ENCODE measurements around the gene BPIFA3. TPM values are rescaled to one million over a fixed set of nuclear protein-coding genes. Genes with fewer than 3 reads are reported as not detected.

Gene BPIFA3
- total RNA-seq, 2 donors from 2014 or later = 7.7 TPM; not detected in 1

DNA sequence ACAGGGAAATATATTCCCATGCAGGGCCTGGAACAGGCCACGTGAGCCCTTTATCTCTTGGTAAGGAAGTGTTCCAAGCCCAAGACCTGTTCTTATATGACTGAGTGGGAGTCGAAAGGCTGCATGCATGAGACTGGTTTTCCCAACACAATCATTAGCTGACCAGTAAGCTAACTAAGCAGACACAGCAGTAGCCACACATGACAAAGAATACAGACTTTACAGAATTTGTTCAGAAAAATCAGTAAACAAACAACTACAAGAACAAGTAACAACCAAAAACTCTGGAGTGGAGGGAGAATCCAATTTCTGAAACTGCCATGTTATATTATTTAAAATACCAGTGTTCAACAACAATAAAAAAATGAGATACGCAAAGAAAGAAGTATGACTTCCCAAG lies 35.3 kb downstream of the BPIFA3 start:
- TF ChIP-seq POLR2AphosphoS5 (IDR thresholded peaks at IDR 0.05) (no peak), POLR2A (IDR thresholded peaks at IDR 0.05) (no peak)
- TF ChIP-seq, protein P1, sequence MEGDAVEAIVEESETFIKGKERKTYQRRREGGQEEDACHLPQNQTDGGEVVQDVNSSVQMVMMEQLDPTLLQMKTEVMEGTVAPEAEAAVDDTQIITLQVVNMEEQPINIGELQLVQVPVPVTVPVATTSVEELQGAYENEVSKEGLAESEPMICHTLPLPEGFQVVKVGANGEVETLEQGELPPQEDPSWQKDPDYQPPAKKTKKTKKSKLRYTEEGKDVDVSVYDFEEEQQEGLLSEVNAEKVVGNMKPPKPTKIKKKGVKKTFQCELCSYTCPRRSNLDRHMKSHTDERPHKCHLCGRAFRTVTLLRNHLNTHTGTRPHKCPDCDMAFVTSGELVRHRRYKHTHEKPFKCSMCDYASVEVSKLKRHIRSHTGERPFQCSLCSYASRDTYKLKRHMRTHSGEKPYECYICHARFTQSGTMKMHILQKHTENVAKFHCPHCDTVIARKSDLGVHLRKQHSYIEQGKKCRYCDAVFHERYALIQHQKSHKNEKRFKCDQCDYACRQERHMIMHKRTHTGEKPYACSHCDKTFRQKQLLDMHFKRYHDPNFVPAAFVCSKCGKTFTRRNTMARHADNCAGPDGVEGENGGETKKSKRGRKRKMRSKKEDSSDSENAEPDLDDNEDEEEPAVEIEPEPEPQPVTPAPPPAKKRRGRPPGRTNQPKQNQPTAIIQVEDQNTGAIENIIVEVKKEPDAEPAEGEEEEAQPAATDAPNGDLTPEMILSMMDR (IDR thresholded peaks at IDR 0.05) = no peak
- 81% methylated on average over 3 of the region's 3 CpGs for WGBS
- H3K4me3 ChIP-seq = no peak overlapping the region
- intact Hi-C loops (cut with DNase I) = no loop called here
- H3K36me3 ChIP-seq = no peaks in the 10 kb centered on the region
- H3K27ac ChIP-seq = no peak overlapping the region
- H3K9me3 ChIP-seq = no peaks in the 10 kb centered on the region
- H3K27me3 ChIP-seq (replicated peaks; ENCODE audit: insufficient read depth) = peaks cover 2% of the 10 kb centered on the region
- no peaks in the 10 kb centered on the region for H3K4me1 ChIP-seq (replicated peaks)
- DNase-seq (ENCODE audit: low spot score) = no peak

DNA sequence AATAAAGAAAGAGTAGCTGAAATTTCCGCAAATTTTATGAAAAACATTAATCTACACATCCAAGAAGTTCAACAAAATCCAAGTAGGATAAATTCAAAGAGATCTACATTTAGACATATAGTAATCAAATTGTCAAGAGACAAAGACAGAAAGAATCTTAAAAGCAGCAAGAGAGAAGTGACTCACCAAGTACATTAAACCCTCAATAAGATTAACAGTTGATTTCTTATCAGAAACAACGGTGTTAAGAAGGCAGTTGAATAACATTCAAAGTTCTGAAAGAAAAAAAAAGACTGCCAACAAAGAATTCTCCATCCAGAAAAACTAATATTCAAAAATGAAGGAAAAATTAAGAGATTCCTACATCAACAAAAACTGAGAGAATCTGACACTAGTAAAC lies 37.9 kb downstream of the BPIFA3 start:
- intact Hi-C loops (cut with DNase I) = no loop called here
- no peaks in the 10 kb centered on the region for H3K27me3 ChIP-seq (replicated peaks; ENCODE audit: insufficient read depth)

DNA sequence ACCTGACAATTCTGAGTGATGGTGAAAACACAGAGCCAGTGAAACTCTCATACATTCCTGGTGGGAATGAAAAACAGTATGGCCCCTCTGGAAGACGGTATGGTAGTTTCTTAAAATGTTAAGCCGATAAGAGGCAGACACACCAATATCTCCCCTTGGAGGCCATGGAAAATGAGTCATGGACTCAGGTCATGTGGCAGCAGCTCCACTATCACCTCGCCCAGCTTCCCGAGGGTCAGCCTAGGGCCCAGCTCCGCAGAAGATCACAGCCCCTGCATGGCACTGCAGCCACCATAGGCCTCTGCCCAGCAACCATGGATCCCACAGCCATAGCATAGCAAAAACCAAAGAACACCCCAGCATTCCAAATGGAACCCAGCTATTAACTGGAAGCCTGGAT lies 40.1 kb downstream of the BPIFA3 start:
- Histone ChIP-seq H3K36me3 (no peaks in the 10 kb centered on the region), H3K27me3 (replicated peaks; ENCODE audit: insufficient read depth) (no peaks in the 10 kb centered on the region), H3K27ac (no peak overlapping the region), H3K4me1 (replicated peaks) (no peaks in the 10 kb centered on the region), H3K4me3 (no peak overlapping the region), H3K9me3 (no peaks in the 10 kb centered on the region)
- no peak for TF ChIP-seq POLR2AphosphoS5 (IDR thresholded peaks at IDR 0.05)
- DNase-seq (ENCODE audit: low spot score) = no peak
- WGBS = 83% methylated on average over 5 of the region's 5 CpGs
- intact Hi-C loops (cut with DNase I) = no loop called here

More for the DNA sequence above, 37.9 kb downstream of the BPIFA3 start:
- no peaks in the 10 kb centered on the region for H3K9me3 ChIP-seq
- H3K4me1 ChIP-seq (replicated peaks) = no peaks in the 10 kb centered on the region
- no peaks in the 10 kb centered on the region for H3K36me3 ChIP-seq
- no peak overlapping the region for H3K27ac ChIP-seq
- DNase-seq (ENCODE audit: low spot score) = no peak
- TF ChIP-seq POLR2AphosphoS5 (IDR thresholded peaks at IDR 0.05) = no peak
- TF ChIP-seq, protein P1 (IDR thresholded peaks at IDR 0.05) = no peak
- TF ChIP-seq POLR2A (IDR thresholded peaks at IDR 0.05) = no peak
- 67% methylated on average over 2 of the region's 2 CpGs for WGBS
- H3K4me3 ChIP-seq = no peak overlapping the region

DNA sequence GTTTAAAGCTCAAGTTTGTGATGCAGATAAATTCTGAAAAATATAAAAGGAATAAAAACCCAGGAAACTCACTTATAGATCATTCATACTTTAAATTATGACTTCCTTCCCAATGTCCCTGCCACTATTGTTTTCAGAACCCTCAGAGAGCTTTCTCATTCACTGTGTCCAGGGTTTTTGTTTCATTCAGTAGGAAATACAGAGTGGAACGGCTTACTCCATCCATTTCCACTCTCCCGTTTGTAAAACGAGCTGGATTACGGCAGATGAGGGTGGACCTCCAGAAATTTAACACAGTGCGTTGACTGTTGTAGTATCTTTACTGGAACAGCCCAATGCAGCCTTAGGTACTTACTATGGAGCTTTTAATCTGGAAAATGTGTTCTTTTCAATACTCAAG lies 42.2 kb downstream of the BPIFA3 start:
- 55% methylated on average over 5 of the region's 5 CpGs for WGBS
- Histone ChIP-seq H3K4me3 (no peak overlapping the region), H3K36me3 (no peaks in the 10 kb centered on the region), H3K27me3 (replicated peaks; ENCODE audit: insufficient read depth) (no peaks in the 10 kb centered on the region), H3K9me3 (no peaks in the 10 kb centered on the region), H3K27ac (no peak overlapping the region), H3K4me1 (replicated peaks) (no peaks in the 10 kb centered on the region)
- intact Hi-C loops (cut with DNase I) = no loop called here
- TF ChIP-seq POLR2A (IDR thresholded peaks at IDR 0.05) (no peak), POLR2AphosphoS5 (IDR thresholded peaks at IDR 0.05) (no peak)
- TF ChIP-seq, protein P1 (IDR thresholded peaks at IDR 0.05) = no peak
- no peak for DNase-seq (ENCODE audit: low spot score)

DNA sequence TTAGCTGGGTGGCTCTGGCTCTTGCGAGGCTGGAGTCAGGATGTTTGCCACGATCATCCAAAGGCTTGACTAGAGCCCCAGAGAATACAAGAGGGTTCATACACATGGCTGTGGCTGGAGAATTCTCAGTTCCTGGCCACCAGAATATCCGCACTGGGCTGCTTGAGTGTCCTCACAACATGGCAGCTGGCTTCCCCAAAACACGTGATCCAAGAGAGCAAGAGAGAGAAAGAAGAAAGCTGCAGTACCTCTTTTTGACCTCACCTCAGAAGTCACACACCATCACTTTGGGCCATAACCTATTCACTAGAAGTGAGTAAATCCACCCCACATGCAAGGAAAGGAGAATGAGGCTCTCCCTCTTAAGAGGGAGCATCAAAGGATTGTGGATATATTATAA lies 44.3 kb downstream of the BPIFA3 start:
- H3K27ac ChIP-seq = no peak overlapping the region
- no peaks in the 10 kb centered on the region for H3K9me3 ChIP-seq
- intact Hi-C loops (cut with DNase I) = no loop called here
- WGBS = 75% methylated on average over 4 of the region's 4 CpGs
- DNase-seq (ENCODE audit: low spot score) = no peak
- no peaks in the 10 kb centered on the region for H3K36me3 ChIP-seq
- no peak overlapping the region for H3K4me3 ChIP-seq
- TF ChIP-seq POLR2AphosphoS5 (IDR thresholded peaks at IDR 0.05) (no peak), POLR2A (IDR thresholded peaks at IDR 0.05) (no peak)
- TF ChIP-seq, protein P1 (IDR thresholded peaks at IDR 0.05) = no peak
- H3K27me3 ChIP-seq (replicated peaks; ENCODE audit: insufficient read depth) = no peaks in the 10 kb centered on the region
- H3K4me1 ChIP-seq (replicated peaks) = no peaks in the 10 kb centered on the region

All from prostate gland (tissue), 2 donors.